Trophoblast cell (in vitro differentiated cells and primary cell): ENCODE measurements around the gene SLC44A2.
A peak's percentile ranks its signal among the peaks of the same experiment; 100 is the strongest.

Source experiments
- DNase-seq, 2 donors: peaks; one replicate each; pipeline ENCODE4 v3.0.0-alpha.2; 2016
- H2AFZ ChIP-seq: 2 replicates; pipeline ENCODE4 v1.6.1; 2013; ENCODE audit warnings: low read length, moderate library complexity, mild to moderate bottlenecking; ENCODE audit not compliant: insufficient read depth, poor library complexity
- H2AK5ac ChIP-seq: 2 replicates; pipeline ENCODE4 v1.6.1; 2013; ENCODE audit warnings: mild to moderate bottlenecking, low read length
- H2BK120ac ChIP-seq: 2 replicates; pipeline ENCODE4 v1.6.1; 2013; ENCODE audit warnings: low read length, mild to moderate bottlenecking, moderate library complexity; ENCODE audit not compliant: insufficient read depth, poor library complexity
- H2BK12ac ChIP-seq: 2 replicates; pipeline ENCODE4 v1.6.1; 2013; ENCODE audit warnings: mild to moderate bottlenecking, low read length, moderate library complexity
- H2BK5ac ChIP-seq: 2 replicates; pipeline ENCODE4 v1.6.1; 2013; ENCODE audit warnings: low read length, low read depth, moderate library complexity, mild to moderate bottlenecking; ENCODE audit not compliant: poor library complexity
- H3K14ac ChIP-seq: 2 replicates; pipeline ENCODE4 v1.6.1; 2013; ENCODE audit warnings: mild to moderate bottlenecking, low read length
- H3K18ac ChIP-seq: 2 replicates; pipeline ENCODE4 v1.6.1; 2013; ENCODE audit warnings: mild to moderate bottlenecking, low read length
- H3K23ac ChIP-seq: 2 replicates; pipeline ENCODE4 v1.6.1; 2013; ENCODE audit warnings: low read length
- H3K27ac ChIP-seq: 2 replicates; pipeline ENCODE4 v1.5.1; 2013; ENCODE audit warnings: low read depth, mild to moderate bottlenecking, inconsistent platforms, low read length, moderate library complexity
- H3K27me3 ChIP-seq: 2 replicates; pipeline ENCODE4 v1.6.1; 2013; ENCODE audit warnings: inconsistent platforms, mild to moderate bottlenecking, low read length, moderate library complexity; ENCODE audit not compliant: insufficient read depth
- H3K36me3 ChIP-seq, 2 experiments: 1 replicate in 1 of 2; 2 replicates in 1 of 2; pipeline ENCODE4 v1.6.1; 2013; ENCODE audit warnings: low read length in 2 of 2, mild to moderate bottlenecking in 2 of 2, moderate library complexity in 1 of 2; ENCODE audit not compliant: insufficient read depth in 2 of 2, control insufficient read depth in 1 of 2
- H3K4ac ChIP-seq: 2 replicates; pipeline ENCODE4 v1.6.1; 2013; ENCODE audit warnings: low read depth, mild to moderate bottlenecking, low read length, moderate library complexity
- H3K4me1 ChIP-seq, 2 experiments: 1 replicate in 1 of 2; 2 replicates in 1 of 2; pipeline ENCODE4 v1.6.1; 2013; ENCODE audit warnings: low read length in 2 of 2, mild to moderate bottlenecking in 2 of 2, moderate library complexity in 1 of 2; ENCODE audit not compliant: insufficient read depth in 2 of 2, control insufficient read depth in 1 of 2
- H3K4me2 ChIP-seq: 2 replicates; pipeline ENCODE4 v1.6.1; 2013; ENCODE audit warnings: inconsistent platforms, mild to moderate bottlenecking, low read length, moderate library complexity
- H3K4me3 ChIP-seq: 2 replicates; pipeline ENCODE4 v1.5.1; 2013; ENCODE audit warnings: mild to moderate bottlenecking, low read depth, low read length, inconsistent platforms
- H3K79me1 ChIP-seq: one replicate; pipeline ENCODE4 v1.6.1; 2013; ENCODE audit warnings: low read length
- H3K79me2 ChIP-seq: 2 replicates; pipeline ENCODE4 v1.6.1; 2013; ENCODE audit warnings: low read length, mild to moderate bottlenecking; ENCODE audit not compliant: control insufficient read depth, insufficient read depth, poor library complexity
- H3K9ac ChIP-seq: 2 replicates; pipeline ENCODE4 v1.6.1; 2013; ENCODE audit warnings: mild to moderate bottlenecking, low read length
- H3K9me3 ChIP-seq: 2 replicates; pipeline ENCODE4 v1.6.1; 2013; ENCODE audit warnings: low read depth, mild to moderate bottlenecking, control low read depth, inconsistent platforms, low read length; ENCODE audit not compliant: insufficient read depth
- H4K12ac ChIP-seq: 2 replicates; pipeline ENCODE4 v1.6.1; 2013; ENCODE audit warnings: low read depth, mild to moderate bottlenecking, low read length, moderate library complexity
- H4K8ac ChIP-seq: 2 replicates; pipeline ENCODE4 v1.6.1; 2013; ENCODE audit warnings: low read depth, mild to moderate bottlenecking, low read length, moderate library complexity
- H4K91ac ChIP-seq: one replicate; pipeline ENCODE4 v1.6.1; 2013; ENCODE audit warnings: low read depth, mild to moderate bottlenecking, low read length, moderate library complexity
- WGBS: extraction: QIAGEN DNeasy Blood & Tissue Kit; methylation state at CpG from one replicate; pipeline ENCODE4 v1.1.7; 2013; ENCODE audit warnings: missing lambda C conversion rate; ENCODE audit not compliant: insufficient read length, insufficient coverage; ENCODE audit errors: extremely low coverage; 5-methylcytosine and 5-hydroxymethylcytosine counted together

SLC44A2 gene

GRCh38 chr19:10682397-10683063 lies 57.2 kb downstream of the SLC44A2 start:
- Histone ChIP-seq H3K9ac (no peak overlapping the region), H3K4ac (no peak overlapping the region), H2BK5ac (no peak overlapping the region), H3K14ac (no peak overlapping the region), H2BK12ac (no peak overlapping the region), H3K27ac (no peak overlapping the region), H3K36me3 (peaks cover 87 to 94% of the 10 kb centered on the region in 2 experiments), H3K79me2 (no peaks in the 10 kb centered on the region), H3K4me3 (no peak overlapping the region), H4K8ac (no peak overlapping the region), H4K91ac (no peak overlapping the region), H3K4me1 (no peaks in the 10 kb centered on the region), H3K79me1 (no peaks in the 10 kb centered on the region), H3K27me3 (no peaks in the 10 kb centered on the region), H2AK5ac (no peak overlapping the region), H4K12ac (no peak overlapping the region), H3K9me3 (peaks cover 3% of the 10 kb centered on the region), H2AFZ (no peak overlapping the region), H2BK120ac (no peak overlapping the region), H3K4me2 (no peak overlapping the region), H3K18ac (no peak overlapping the region), H3K23ac (no peak overlapping the region)
- no peak for DNase-seq
- no CpG with 5 or more reads among the region's 15 CpGs for WGBS

- no peak overlapping the region for H3K27ac ChIP-seq
- no peaks in the 10 kb centered on the region for H3K79me2 ChIP-seq
- H3K23ac ChIP-seq = no peak overlapping the region
- H3K18ac ChIP-seq = no peak overlapping the region
- no peak overlapping the region for H3K9ac ChIP-seq
- no peak overlapping the region for H2BK12ac ChIP-seq
- H3K4me2 ChIP-seq = no peak overlapping the region
- peaks cover 87 to 94% of the 10 kb centered on the region in 2 experiments for H3K36me3 ChIP-seq
- H3K9me3 ChIP-seq = no peaks in the 10 kb centered on the region
- H2AK5ac ChIP-seq = no peak overlapping the region
- no peaks in the 10 kb centered on the region for H3K4me1 ChIP-seq
- no peak for DNase-seq
- H4K91ac ChIP-seq = no peak overlapping the region
- no peak overlapping the region for H2AFZ ChIP-seq
- no peaks in the 10 kb centered on the region for H3K79me1 ChIP-seq
- H2BK120ac ChIP-seq = no peak overlapping the region
- H3K4ac ChIP-seq = no peak overlapping the region
- no peak overlapping the region for H2BK5ac ChIP-seq
- no peak overlapping the region for H4K12ac ChIP-seq
- H3K4me3 ChIP-seq = no peak overlapping the region
- H3K14ac ChIP-seq = no peak overlapping the region
- H4K8ac ChIP-seq = no peak overlapping the region
- H3K27me3 ChIP-seq = no peaks in the 10 kb centered on the region
- no CpG with 5 or more reads among the region's 15 CpGs for WGBS
These were observed 57.7 kb downstream of the SLC44A2 start for GRCh38 chr19:10683064-10683426.

- Histone ChIP-seq H2BK5ac (no peak overlapping the region), H3K4me1 (no peaks in the 10 kb centered on the region), H3K79me1 (no peaks in the 10 kb centered on the region), H2BK120ac (no peak overlapping the region), H3K14ac (no peak overlapping the region), H3K27ac (no peak overlapping the region), H2AK5ac (no peak overlapping the region), H4K12ac (no peak overlapping the region), H3K79me2 (no peaks in the 10 kb centered on the region), H4K91ac (no peak overlapping the region), H3K18ac (no peak overlapping the region), H2AFZ (no peak overlapping the region), H3K23ac (no peak overlapping the region), H4K8ac (no peak overlapping the region), H3K4me2 (no peak overlapping the region), H3K27me3 (no peaks in the 10 kb centered on the region), H3K9me3 (no peaks in the 10 kb centered on the region), H3K9ac (no peak overlapping the region), H3K4me3 (no peak overlapping the region), H2BK12ac (no peak overlapping the region), H3K4ac (no peak overlapping the region), H3K36me3 (peaks cover 89 to 96% of the 10 kb centered on the region in 2 experiments)
- no CpG with 5 or more reads among the region's 21 CpGs for WGBS
- DNase-seq = no peak
These were observed 58.2 kb downstream of the SLC44A2 start for GRCh38 chr19:10683582-10683981.

- Histone ChIP-seq H3K4ac (no peak overlapping the region), H3K23ac (no peak overlapping the region), H4K91ac (no peak overlapping the region), H3K36me3 (peaks cover 87 to 94% of the 10 kb centered on the region in 2 experiments), H3K18ac (no peak overlapping the region), H3K4me2 (no peak overlapping the region), H2BK120ac (no peak overlapping the region), H3K79me1 (no peaks in the 10 kb centered on the region), H4K12ac (no peak overlapping the region), H4K8ac (no peak overlapping the region), H3K4me1 (no peaks in the 10 kb centered on the region), H3K14ac (no peak overlapping the region), H2AK5ac (no peak overlapping the region), H3K27me3 (no peaks in the 10 kb centered on the region), H3K9me3 (no peaks in the 10 kb centered on the region), H3K9ac (peak overlapping the region; percentile 21), H2BK12ac (no peak overlapping the region), H2AFZ (no peak overlapping the region), H3K79me2 (no peaks in the 10 kb centered on the region), H2BK5ac (no peak overlapping the region), H3K4me3 (no peak overlapping the region), H3K27ac (no peak overlapping the region)
- no CpG with 5 or more reads among the region's 5 CpGs for WGBS
- DNase-seq = no peak
These were observed 59.9 kb downstream of the SLC44A2 start for GRCh38 chr19:10685210-10685609.
